Sigmoid colon (tissue), 4 donors: Measurements from ENCODE around the gene BTBD9.

Experiments
- CTCF ChIP-seq, 4 experiments: fragments of 450-650 bp in 3 of 4; fragments of 200-600 bp in 1 of 4; IDR thresholded peaks; one replicate each; pipeline ENCODE4 v1.5.1; 2016 to 2019; ENCODE audit warnings: antibody characterized with exemption in 4 of 4, mild to moderate bottlenecking in 3 of 4, moderate library complexity in 2 of 4
- EP300 ChIP-seq, 4 donors: sonication (generic); formaldehyde crosslinking; IDR thresholded peaks; one replicate each; pipeline ENCODE4 v1.6.1; 2017; ENCODE audit warnings: antibody characterized with exemption in 4 of 4
- POLR2A ChIP-seq, 2 donors: fragments of 450-650 bp; IDR thresholded peaks; one replicate each; pipeline ENCODE4 v1.6.1; 2016; ENCODE audit warnings: antibody characterized with exemption in 2 of 2, mild to moderate bottlenecking in 2 of 2, moderate library complexity in 2 of 2
- POLR2AphosphoS5 ChIP-seq, 4 donors: sonication (generic); formaldehyde crosslinking; IDR thresholded peaks; one replicate each; pipeline ENCODE4 v1.6.1; 2017; ENCODE audit warnings: antibody characterized with exemption in 4 of 4

- TF ChIP-seq CTCF (IDR thresholded peaks at IDR 0.05) (no peak), POLR2A (IDR thresholded peaks at IDR 0.05) (no peak), EP300 (IDR thresholded peaks at IDR 0.05) (no peak), POLR2AphosphoS5 (IDR thresholded peaks at IDR 0.05) (no peak)
Measured at GRCh38 chr6:38234934-38235682, 404.6 kb downstream of the BTBD9 start.
